Adipocyte (in vitro differentiated cells): ENCODE results near the gene CNGB1.
"Not testable (repeated sequence)": the region's sequence is repeated elsewhere in the genome, so short reads cannot be mapped to it uniquely, and the experiment has no call there.

Experiments used
- DNase-seq: peaks from one replicate; pipeline ENCODE4 v3.0.0-alpha.2; 2015; ENCODE audit warnings: low read depth
- H3K27me3 ChIP-seq: replicated peaks from 2 replicates; pipeline ENCODE4 v1.7.0; 2013; ENCODE audit warnings: mild to moderate bottlenecking, low read length, moderate library complexity; ENCODE audit not compliant: control insufficient read depth, insufficient read depth
- H3K36me3 ChIP-seq: 2 replicates; pipeline ENCODE4 v1.7.0; 2013; ENCODE audit warnings: low read length, mild to moderate bottlenecking, moderate library complexity; ENCODE audit not compliant: control insufficient read depth, insufficient read depth, severe bottlenecking
- H3K4me1 ChIP-seq: 2 replicates; pipeline ENCODE4 v1.7.0; 2013; ENCODE audit warnings: mild to moderate bottlenecking, low read length, moderate library complexity; ENCODE audit not compliant: control insufficient read depth, insufficient read depth
- H3K4me3 ChIP-seq: 2 replicates; pipeline ENCODE4 v1.7.0; 2013; ENCODE audit warnings: mild to moderate bottlenecking, low read length, moderate library complexity
- H3K9ac ChIP-seq: 2 replicates; pipeline ENCODE4 v1.7.0; 2013; ENCODE audit warnings: mild to moderate bottlenecking, low read length, moderate library complexity
- H3K9me3 ChIP-seq: 2 replicates; pipeline ENCODE4 v1.7.0; 2013; ENCODE audit warnings: mild to moderate bottlenecking, low read length, moderate library complexity; ENCODE audit not compliant: control insufficient read depth

The CNGB1 gene

DNA sequence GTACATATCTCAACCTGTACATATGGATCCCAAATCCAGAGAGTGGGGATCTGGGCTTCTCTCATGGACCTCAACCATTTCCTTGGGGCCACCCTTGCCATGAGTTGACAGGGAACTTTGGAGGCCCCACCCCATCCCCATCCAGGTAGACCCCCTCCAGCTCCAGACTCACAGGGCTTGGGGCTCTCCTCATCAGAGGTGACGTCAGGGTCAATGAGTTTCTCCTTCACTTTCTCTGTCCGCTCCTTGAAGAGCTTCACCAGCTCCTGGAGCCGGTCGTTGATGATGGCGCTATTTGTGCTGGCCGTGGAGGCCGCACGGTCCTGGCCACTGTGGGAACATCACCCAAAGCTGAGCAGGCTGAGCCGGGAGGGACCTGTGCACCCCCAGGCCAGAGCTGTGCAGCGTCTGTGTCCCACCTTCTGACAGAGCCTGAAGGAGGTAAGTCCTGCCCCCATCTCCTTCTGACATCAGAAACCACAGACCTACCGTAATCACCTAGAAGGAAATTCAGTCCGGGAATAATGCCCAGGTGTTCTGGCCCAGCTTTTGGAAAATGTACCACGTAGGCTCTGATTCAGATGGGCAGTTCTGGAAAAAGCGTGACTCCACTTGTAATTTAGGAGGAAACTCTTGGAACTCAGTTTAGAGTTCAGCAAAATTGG, 50.6 kb downstream of the CNGB1 start:
- peaks cover 43% of the 10 kb centered on the region for H3K27me3 ChIP-seq
- DNase-seq: no peak
- no peaks in the 10 kb centered on the region for H3K4me1 ChIP-seq
- peaks cover 7% of the 10 kb centered on the region for H3K9me3 ChIP-seq
- H3K36me3 ChIP-seq: no peaks in the 10 kb centered on the region
- H3K9ac ChIP-seq: no peak overlapping the region
- H3K4me3 ChIP-seq: no peak overlapping the region

DNA sequence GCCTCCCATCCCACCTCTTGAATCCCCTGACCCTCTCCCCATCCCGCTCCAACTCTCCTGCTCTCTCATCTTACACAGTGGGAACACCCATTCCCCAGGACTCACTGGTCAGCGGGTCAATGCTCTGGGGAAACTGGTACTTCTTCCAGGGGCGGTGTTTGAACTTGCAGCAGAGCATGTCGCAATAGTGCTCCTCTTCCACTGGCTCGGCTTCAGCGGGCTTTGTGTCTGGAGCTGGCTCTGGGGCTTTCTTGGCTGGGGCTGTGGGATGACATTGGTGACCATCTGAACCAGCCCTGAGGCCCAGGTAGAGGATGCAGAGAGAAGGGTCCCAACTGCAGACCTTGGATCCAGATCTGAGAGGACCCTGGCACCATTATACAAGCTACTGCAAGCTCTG, 51.9 kb downstream of the CNGB1 start:
- no peak for DNase-seq
- no peak overlapping the region for H3K4me3 ChIP-seq
- H3K36me3 ChIP-seq: no peaks in the 10 kb centered on the region
- no peaks in the 10 kb centered on the region for H3K4me1 ChIP-seq
- H3K27me3 ChIP-seq: peaks cover 47% of the 10 kb centered on the region
- H3K9ac ChIP-seq: no peak overlapping the region
- peaks cover 7% of the 10 kb centered on the region for H3K9me3 ChIP-seq

DNA sequence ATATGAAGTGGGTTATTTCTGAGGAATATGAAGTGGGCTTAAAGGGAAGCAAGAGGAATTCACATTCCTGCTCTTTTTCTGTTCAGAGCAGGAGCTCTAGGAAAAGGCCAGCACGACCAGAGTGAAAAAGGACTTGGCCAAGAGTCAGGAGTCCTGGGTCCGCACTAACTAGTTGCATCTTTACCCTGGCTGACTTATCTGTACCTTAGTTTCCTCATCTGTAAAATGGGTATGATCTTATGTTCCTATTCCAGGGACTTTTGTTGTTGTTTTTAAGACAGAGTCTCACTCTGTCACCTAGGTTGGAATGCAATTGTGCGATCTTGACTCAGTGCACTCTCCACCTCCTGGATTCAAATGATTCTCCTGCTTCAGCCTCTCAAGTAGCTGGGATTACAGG, 52.5 kb downstream of the CNGB1 start:
- Histone ChIP-seq H3K4me3 (no peak overlapping the region), H3K9ac (no peak overlapping the region), H3K27me3 (peaks cover 42% of the 10 kb centered on the region), H3K4me1 (no peaks in the 10 kb centered on the region), H3K9me3 (peaks cover 7% of the 10 kb centered on the region), H3K36me3 (no peaks in the 10 kb centered on the region)
- no peak for DNase-seq

DNA sequence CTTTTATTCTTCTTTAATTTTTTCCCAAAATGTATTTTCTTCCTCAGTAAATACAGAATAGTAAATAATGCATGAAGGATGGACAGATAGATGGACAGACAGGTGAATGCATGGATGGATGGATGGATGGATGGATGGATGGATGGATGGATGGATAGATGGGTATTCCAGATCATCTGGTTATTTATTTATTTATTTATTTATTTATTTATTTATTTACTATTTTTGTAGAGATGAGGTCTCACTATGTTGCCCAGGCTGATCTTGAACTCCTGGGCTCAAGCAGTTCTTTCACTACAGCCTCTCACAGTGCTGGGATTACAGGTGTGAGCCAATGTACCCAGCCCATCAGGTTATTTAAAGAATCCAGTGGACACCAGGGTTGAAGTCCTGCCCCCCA, 53.0 kb downstream of the CNGB1 start:
- DNase-seq, H3K4me1 ChIP-seq, H3K4me3 ChIP-seq, H3K9ac ChIP-seq, H3K36me3 ChIP-seq, H3K9me3 ChIP-seq: not testable (repeated sequence)
- peaks cover 44% of the 10 kb centered on the region for H3K27me3 ChIP-seq

DNA sequence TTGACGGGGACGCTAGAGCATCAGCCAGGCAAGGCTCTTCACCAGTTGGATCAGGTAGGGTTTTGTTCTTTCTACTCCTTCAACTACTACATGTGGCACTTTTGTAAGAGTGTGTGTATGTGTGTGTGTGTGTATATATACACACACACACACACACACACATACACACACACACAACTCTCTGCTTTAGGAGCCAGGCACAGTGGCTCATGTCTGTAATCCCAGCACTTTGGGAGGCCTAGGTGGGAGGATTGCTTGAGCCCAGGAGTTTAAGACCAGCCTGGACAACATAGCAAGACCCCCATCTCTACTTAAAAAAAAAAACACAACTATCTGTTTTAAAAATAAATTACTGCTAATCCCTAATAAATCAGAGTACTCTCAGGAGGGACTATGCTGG, 53.4 kb downstream of the CNGB1 start:
- not testable (repeated sequence) for DNase-seq

DNA sequence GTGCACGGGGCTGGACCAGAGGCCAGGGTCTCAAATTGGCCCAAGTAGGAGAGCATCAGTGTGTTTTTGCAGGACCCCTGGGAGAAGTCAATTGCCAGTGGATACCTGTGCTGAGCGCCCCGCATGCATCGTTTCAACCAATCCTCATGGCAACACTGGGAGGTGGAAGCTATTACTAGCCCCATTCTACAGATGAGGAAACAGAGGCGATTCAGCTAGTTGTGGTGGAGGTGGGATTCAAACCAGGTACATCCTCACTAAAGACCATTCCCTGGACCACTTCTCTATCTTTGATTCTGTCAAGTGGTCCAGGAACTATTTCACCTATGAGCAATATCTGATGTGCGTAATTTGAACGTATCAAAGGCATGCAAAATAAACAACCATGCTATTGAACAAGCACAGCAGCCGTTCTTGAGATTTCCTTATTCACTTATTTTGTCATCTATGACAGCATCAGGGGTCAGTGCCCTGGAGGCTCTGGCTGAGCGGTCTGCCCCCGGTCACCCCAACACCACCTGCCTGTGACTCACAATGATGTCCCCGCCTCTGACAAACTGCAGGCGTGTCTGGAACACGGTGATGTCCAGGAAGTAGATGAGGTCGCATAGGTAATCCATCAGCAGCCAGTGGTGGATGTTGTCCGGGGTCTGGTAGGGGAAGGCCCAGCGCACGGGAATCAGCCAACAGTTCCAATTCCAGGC, 54.0 kb downstream of the CNGB1 start:
- H3K27me3 ChIP-seq: peaks cover 51% of the 10 kb centered on the region
- H3K4me3 ChIP-seq: no peak overlapping the region
- H3K36me3 ChIP-seq: no peaks in the 10 kb centered on the region
- no peaks in the 10 kb centered on the region for H3K4me1 ChIP-seq
- H3K9me3 ChIP-seq: peaks cover 7% of the 10 kb centered on the region
- H3K9ac ChIP-seq: no peak overlapping the region
- no peak for DNase-seq

More for the DNA sequence above, 53.4 kb downstream of the CNGB1 start:
- not testable (repeated sequence) for H3K9ac ChIP-seq, H3K4me3 ChIP-seq, H3K9me3 ChIP-seq, H3K36me3 ChIP-seq, H3K4me1 ChIP-seq
- H3K27me3 ChIP-seq: peaks cover 48% of the 10 kb centered on the region

DNA sequence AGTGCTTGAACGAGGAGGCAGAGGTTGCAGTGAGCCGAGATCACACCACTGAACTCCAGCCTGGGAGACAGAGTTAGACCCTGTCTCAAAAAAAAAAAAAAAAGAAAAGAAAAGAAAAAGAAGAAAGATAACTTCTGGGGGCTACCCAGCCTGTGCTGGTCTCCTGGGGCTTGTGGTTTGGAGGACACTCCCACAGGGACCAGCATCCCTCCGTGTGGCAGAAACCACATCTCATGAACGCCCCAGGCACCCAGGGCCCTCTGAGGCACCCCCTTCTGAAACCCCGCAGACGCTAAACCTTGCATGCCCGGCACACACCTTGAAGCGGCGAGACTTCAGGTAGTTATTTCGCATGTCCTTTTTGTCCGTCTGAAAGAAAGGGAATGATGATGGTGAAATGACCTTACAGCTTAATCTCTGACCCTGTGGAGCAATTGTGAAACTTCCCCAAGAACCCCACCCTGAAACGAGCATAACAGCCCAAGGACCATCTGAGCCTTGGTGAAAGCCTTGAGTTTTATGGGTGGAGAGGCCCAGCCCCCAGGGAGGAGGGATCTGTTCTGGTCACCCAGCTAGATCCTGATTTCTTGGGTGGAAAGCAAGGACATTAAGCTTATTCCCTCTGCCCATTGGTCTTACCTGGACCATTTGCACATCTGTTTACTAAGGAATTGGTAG, 55.0 kb downstream of the CNGB1 start:
- no peak overlapping the region for H3K9ac ChIP-seq
- peaks cover 45% of the 10 kb centered on the region for H3K27me3 ChIP-seq
- H3K4me3 ChIP-seq: no peak overlapping the region
- H3K36me3 ChIP-seq: no peaks in the 10 kb centered on the region
- H3K4me1 ChIP-seq: no peaks in the 10 kb centered on the region
- no peak for DNase-seq
- H3K9me3 ChIP-seq: peaks cover 7% of the 10 kb centered on the region

DNA sequence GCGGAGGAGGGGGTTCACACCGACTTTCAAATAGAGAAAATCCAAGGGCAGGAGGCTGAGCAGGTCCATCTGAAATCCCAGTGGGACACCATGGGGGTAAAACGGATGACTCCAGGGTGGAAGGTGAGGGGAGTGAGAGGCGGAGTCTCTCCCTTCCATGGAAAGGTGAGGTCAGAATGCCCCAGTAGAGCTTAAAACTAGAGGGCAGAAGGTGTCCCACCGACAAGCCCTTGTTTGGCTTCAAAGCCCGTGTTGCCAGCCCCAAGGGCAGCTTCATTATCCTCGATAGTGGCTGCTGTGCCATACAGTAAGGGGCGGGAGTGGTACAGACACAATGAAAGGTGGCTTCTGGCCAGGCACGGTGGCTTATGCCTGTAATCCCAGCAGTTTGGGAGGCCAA, 55.7 kb downstream of the CNGB1 start:
- Histone ChIP-seq H3K36me3 (no peaks in the 10 kb centered on the region), H3K4me1 (no peaks in the 10 kb centered on the region), H3K9me3 (peaks cover 7% of the 10 kb centered on the region), H3K9ac (no peak overlapping the region), H3K4me3 (no peak overlapping the region), H3K27me3 (peaks cover 45% of the 10 kb centered on the region)
- no peak for DNase-seq

DNA sequence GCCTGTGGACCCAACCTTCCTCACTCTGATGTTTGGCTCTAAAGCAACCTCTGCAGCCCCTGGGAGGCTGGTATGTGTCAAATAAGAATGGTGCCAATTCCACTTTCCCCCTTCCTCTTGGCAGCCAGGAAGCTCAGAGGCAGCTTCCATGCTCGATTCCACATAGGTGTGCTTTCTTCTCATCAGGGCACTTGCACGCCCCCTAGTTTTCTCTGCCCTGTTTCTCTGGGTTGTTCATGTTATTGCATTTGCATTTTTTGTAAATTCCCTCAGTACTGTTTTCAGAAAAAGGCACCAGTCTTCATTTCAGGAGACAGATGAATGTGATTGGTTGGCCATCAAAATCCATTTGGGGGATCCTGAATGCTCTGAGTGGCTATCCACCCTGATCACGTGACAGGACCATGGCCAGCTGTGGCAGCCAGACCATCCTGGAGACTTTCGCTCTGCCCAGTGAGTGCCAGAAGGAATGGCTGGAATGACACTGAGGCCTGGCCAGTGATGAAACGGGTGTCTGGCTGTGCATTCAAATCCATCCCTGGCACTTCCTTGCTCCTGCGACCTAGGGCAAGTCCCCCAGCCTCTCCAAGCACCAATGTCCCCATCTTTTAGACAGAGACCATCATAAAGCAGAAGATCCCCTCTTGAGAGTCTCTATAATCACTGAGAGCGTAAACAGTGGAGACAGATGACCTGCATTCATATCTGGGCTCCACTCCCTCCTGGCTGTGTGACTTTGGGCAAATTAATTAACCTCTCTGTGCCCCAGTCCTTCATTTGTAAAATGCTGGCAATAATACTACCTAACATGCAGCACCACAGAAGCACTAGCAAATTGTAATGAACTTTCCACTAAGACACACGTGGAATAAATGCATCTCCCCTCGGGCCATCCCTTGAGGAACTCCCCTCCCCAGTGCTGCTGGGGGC, 56.4 kb downstream of the CNGB1 start:
- Histone ChIP-seq H3K36me3 (no peaks in the 10 kb centered on the region), H3K4me1 (no peaks in the 10 kb centered on the region), H3K4me3 (no peak overlapping the region), H3K9ac (no peak overlapping the region), H3K9me3 (peaks cover 1% of the 10 kb centered on the region), H3K27me3 (peaks cover 51% of the 10 kb centered on the region)
- DNase-seq: no peak

DNA sequence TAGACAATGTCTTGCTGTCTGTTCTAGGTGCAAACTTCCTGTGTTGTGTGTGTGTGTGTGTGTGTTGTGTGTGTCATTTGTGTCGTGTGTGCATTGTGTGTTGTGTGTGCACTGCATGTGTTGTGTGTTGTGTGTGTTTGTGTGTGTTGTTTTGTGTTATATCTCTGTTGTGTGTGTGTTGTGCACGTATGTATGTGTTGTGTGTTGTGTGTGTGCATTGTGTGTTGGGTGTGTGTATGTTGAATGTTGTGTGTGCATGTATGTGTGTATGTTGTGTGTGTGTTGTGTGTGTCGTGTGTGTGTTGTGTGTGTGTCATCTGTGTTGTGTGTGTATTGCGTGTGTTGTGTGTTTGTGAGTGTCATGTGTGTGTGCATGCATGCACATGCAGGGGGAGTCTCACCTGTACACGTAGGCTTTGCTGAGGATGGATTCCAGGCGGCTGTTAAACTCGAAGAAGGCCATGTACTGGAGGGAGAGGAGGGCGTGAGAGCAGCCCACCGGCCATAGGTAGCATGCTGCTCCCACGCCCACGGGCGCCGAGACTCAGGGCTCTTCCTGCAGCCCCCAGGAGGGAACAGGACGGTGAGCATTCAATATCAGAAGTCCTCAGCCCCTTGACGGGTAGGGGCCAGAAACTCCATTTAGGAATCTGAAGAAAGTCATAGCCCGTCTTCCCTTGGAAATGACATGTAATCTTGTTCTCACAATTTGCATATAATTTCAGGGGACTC, 58.2 kb downstream of the CNGB1 start:
- Histone ChIP-seq H3K4me3 (no peak overlapping the region), H3K4me1 (no peaks in the 10 kb centered on the region), H3K36me3 (no peaks in the 10 kb centered on the region), H3K27me3 (peaks cover 59% of the 10 kb centered on the region), H3K9ac (no peak overlapping the region), H3K9me3 (no peaks in the 10 kb centered on the region)
- no peak for DNase-seq
